Activated CD4-positive, alpha-beta T cell treated with anti-CD3 and anti-CD28 coated beads, Interleukin-2, amount 50 U/mL, for 24 hours (primary cell): ENCODE results near the gene DIAPH3.

Experiments used
- DNase-seq, 2 donors: peaks; one replicate each; pipeline ENCODE4 v3.0.0-alpha.2; 2020; ENCODE audit warnings: low read depth in 1 of 2, low spot score in 1 of 2

DIAPH3 gene

GRCh38 chr13:59789558-59789957 lies 374.2 kb downstream of the DIAPH3 start:
- no peak for DNase-seq

- DNase-seq, result no peak
Observed at GRCh38 chr13:59787679-59788078, 376.0 kb downstream of the DIAPH3 start.

DNA sequence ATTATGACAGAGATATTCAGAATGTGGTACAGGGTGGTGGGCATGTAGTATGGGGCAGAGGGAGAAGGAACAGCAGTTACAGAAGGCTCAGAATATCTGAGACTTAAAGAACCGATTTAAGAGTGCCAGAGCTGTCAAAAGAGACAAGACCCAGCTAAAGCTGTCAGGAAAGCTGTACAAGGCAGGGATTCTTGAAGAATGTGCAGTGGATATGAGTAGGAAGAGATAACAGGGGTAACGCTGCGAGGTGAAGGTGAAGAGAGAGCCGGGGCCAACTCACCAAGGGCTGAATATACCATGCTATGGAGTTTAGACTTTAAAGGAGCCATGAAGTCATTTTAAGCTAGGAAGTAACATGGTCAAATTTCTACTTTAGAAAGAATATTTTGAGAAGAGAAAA lies 381.0 kb downstream of the DIAPH3 start:
- DNase-seq, result no peak

GRCh38 chr13:59780058-59780457 lies 383.7 kb downstream of the DIAPH3 start:
- no peak for DNase-seq

DNA sequence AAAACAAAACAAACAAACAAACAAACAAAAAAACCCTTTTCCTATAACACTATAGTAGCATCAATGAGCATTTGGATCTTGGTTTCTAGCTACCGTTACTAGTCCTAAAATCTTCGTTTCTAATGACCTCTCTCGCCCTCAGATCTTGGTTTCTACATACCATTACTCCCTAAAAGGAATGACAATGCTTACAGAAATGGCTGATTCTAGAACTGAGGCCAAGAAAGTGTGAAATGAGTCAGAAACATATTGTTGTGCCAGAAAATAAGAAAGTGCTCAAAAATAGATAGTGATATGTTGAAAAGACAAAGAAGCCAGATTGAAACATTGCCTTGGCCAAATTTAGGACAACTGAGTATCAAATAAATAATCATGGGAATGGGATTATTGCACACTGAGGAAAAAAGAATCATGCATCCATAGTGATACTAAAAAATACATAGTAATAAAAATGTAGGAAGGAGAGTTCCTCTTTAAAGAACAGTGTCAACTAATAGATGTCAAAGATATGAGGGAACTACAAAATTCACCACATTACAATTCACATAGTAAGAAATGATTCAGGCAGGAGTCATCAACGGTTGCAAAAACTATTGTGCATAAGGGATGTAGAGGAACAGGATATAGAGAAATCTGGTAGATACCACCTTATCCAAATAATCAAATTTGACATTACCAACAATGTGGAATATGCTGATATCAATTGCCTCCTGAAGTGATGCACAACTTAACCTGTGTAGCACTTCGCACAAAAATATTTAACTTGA lies 386.6 kb downstream of the DIAPH3 start:
- no peak for DNase-seq

DNA sequence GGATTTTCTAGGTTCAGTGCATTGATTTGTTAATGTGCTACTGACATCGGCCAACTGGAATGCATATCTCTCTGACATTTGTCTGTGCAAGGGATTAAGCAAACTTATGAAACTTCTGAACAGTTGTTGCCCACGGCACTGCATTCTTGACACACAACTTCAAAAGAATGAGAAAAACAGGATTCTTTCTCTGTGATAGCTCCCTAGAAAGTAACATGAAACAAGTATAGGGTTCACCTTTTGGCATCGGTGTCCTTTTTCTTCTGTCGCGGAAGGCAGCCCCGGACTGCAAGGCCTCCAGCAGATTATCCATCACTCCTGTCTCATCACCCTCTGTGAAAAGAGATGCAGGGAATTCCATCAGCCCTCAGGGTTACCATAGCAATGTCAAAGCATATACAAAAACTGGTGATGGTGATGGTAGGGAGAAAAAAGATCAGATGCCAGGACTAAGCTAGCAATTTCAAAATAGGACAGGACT lies 389.2 kb downstream of the DIAPH3 start:
- DNase-seq, result no peak

DNA sequence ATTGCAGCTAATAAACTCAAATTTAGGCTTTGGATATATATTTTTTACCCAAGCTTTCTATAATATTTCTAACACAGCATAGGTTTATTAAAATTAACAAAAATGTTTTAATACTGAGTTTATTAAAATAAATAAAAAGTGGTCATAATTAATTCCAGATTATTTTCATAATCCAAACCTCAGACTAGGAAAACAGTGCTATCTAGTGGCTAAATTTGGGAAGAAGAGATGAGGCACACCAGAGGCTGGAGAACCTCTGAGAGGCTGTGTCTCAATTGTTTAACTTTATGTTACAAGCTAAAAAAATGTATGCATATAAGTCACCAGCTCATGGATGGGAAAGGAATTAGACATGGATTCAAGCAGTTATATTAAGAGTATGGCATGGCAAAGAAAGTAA lies 392.5 kb downstream of the DIAPH3 start:
- no peak for DNase-seq

GRCh38 chr13:59770451-59770850 lies 393.3 kb downstream of the DIAPH3 start:
- no peak for DNase-seq

GRCh38 chr13:59766236-59766635 lies 397.5 kb downstream of the DIAPH3 start:
- no peak for DNase-seq

DNA sequence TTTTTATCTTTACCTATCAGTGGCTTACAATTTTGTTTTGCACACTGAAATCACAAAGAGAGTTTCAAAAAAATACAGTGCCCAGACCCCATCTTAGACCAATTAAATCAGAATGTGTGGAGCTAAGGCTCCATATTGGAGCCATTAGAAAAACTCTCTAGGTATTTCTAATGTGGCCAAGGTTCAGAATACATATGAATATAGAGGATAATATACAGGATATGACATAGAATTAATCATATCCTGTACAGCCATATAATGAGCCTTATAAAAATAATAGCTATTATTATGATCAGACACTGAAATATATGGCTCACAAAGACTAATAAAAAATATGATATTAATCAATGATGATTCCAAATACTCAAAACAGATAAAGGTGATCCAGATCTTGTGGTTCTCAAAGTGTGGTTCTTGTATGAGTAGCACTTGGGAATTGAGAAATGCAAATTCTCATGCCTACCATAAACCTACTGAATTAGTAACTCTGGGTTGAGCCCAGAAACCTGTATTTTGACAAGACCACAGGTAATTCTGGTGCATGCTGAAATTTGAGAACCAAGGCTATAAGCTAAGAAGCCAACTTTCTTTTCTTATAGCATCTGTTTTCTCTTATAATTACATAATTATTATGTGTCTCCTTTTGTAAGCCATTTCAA lies 408.0 kb downstream of the DIAPH3 start:
- no peak for DNase-seq

GRCh38 chr13:59754411-59754810 lies 409.3 kb downstream of the DIAPH3 start:
- no peak for DNase-seq

DNA sequence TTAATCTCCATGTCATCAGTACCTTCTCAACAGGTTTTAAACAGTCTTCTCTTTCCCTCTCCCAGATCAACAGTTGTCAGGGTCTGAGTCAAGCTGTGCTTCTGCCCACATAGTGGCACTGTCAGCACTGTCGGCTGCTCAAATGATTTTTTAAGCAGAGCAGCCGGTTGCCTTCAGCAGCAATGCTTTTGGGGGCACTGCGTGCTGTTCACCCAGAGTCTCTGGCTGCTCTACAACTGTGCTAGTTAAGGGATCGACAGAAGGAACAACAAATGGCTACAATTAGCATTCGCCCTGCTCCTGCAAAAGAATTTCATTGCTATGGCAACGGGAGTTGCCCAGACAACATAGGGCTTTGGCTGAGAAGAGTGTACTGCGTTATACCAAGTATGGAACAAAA lies 412.9 kb downstream of the DIAPH3 start:
- no peak for DNase-seq

DNA sequence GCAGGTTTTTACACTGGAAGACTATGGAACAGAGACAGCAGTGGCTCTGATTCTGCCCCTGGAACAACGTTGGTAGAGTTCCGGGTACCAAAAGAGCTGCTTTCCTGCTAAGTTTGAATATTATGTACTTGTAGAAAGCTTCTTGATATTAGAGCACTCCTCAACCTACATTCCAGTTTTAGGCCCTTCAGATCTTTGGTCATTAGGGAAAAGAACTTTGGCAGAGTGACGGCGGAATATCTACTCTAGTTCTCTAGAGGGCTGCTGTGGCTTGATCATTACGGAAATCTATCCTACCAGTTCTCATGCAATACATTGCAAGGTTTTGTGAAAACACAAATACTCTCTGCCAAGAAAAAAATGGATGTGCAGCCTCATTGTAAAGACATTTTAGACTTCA lies 415.7 kb downstream of the DIAPH3 start:
- no peak for DNase-seq

- DNase-seq, result no peak
Observed at GRCh38 chr13:59747529-59747928, 416.2 kb downstream of the DIAPH3 start.

DNA sequence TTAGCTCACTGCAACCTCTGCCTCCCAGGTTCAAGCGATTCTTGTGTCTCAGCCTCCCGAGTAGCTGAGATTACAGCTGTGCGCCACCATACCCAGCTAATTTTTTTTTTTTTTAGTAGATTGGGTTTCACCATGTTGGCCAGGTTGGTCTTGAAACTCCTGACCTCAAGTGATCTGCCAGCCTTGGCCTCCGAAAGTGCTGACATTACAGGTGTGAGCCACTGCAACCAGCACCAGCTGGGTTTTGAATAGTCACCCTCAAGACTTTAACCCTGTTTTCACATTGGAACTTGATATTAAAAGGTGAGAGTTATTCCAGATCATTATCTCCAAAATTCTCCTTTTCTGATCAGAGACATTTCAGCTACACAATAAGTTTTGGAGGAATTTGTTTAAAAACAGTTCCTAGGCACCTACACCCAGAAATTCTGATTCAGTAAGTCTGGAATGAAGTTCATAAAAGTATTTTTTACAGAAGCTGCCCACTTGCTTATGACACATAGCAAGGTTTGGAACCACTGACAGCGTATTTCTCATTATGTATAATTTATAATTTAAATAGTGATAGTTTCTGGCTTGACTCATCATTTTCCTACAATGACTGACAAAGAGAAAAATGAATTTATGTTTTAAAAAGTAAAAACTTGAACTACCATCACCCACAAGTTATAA lies 417.3 kb downstream of the DIAPH3 start:
- DNase-seq, result no peak

DNA sequence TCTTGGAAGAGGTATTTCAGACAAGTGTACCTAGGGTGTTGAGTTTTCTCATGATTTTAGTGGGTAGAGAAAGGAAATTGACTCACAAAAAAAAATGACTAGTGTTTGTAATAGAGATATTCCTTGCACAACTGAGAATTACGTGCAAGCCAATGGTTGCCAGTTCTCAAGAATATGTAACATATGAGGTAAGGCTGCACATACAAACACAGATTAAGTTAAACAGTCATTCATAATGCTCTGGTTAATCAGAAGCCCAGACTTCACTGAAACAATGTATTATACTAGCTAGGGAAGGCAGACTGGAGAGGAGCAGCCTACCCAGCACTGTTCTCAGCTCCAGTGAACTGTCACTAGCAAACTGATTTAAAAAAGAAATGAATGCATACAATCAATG lies 418.3 kb downstream of the DIAPH3 start:
- DNase-seq, result no peak

GRCh38 chr13:59744747-59745391 lies 418.9 kb downstream of the DIAPH3 start:
- no peak for DNase-seq

DNA sequence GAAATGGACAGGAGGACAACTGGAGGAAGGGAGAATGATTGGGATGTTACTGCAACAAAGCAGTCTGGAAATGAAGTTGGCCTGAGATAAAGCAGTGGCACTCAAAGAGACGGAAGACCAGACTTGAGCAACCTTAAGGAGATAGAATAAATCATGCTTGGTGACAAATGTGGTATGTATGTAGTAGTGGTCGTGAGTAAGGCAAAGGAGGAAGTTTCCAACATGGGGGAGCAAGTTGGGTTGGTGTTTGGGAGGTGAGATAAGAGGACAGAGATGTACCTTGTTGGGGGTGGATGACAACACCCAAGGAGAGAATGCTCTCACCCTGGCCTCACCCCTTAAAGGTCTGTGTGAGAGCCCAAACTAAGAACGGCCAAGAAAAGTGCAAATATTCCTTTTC lies 420.5 kb downstream of the DIAPH3 start:
- DNase-seq, result no peak

- no peak for DNase-seq
Observed at GRCh38 chr13:59742467-59742866, 421.3 kb downstream of the DIAPH3 start.

GRCh38 chr13:59738921-59739320 lies 424.8 kb downstream of the DIAPH3 start:
- DNase-seq, result no peak

GRCh38 chr13:59734393-59734792 lies 429.3 kb downstream of the DIAPH3 start:
- DNase-seq, result no peak

DNA sequence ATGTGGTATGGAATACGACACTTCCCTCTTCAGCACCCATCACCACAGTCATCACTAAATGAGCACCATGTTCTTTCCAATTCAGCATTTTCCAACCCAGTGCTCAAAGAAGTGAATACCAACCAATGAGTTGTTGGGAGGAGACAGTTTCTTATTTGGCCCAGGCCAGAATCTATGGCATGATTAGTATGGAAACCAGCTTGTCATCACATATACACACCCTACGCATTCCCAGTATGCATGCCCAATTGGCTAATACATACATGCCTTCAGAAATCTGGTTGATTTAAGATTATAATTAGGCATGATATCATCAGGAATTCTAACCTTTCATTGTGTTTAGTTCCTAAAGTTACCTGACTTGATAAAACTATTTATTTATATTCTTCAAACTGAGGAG lies 430.0 kb downstream of the DIAPH3 start:
- no peak for DNase-seq
